ENCODE measurements around the gene ARID4B. TPM values are rescaled to one million over a fixed set of nuclear protein-coding genes. Genes with fewer than 3 reads are reported as not detected.
A peak's percentile ranks its signal among the peaks of the same experiment; 100 is the strongest.

Gene ARID4B
- total and polyA plus RNA-seq, 2 of the 13 experiments (the other 11 are each of a cell fraction or from before 2014, with no cell fraction given): 9.7 to 24.6 TPM

GRCh38 chr1:235367000-235367908, 39.3 kb upstream of the ARID4B start, which contains the start of gene TBCE (continued):
- TF ChIP-seq ATF3 (CRISPR knock-in tag; IDR thresholded peaks at IDR 0.05) (0 out of 2 replicates have a peak, but pooled peaks have one; percentile 48), ZIK1 (CRISPR knock-in tag; IDR thresholded peaks at IDR 0.05; ENCODE audit: borderline replicate concordance, low read depth) (no peak; the same call in 1 of the 2 replicates), ZSCAN20 (CRISPR knock-in tag; IDR thresholded peaks at IDR 0.05; ENCODE audit: borderline replicate concordance) (peak; percentile 18; the same call in 1 of the 2 replicates), ZNF232 (CRISPR knock-in tag; IDR thresholded peaks at IDR 0.05; ENCODE audit: borderline replicate concordance) (no peak), POLR2G (IDR thresholded peaks at IDR 0.05; ENCODE audit: low read depth, low read length) (peak; percentile 98), PBX2 (CRISPR knock-in tag; IDR thresholded peaks at IDR 0.05) (0 out of 2 replicates have a peak, but pooled peaks have one; percentile 18), RARA (CRISPR knock-in tag; IDR thresholded peaks at IDR 0.05) (peak; percentile 31), ZNF430 (CRISPR knock-in tag; IDR thresholded peaks at IDR 0.05) (peak; percentile 81; the same call in 1 of the 2 replicates), HMGXB4 (CRISPR knock-in tag; IDR thresholded peaks at IDR 0.05; ENCODE audit: borderline replicate concordance in 1 of 2, low read depth in 1 of 2) (peak; percentile 34 to 44; a peak in 1 of 4 replicates), ZNF274 (CRISPR knock-in tag; IDR thresholded peaks at IDR 0.05) (peak; percentile 80; the same call in 1 of the 2 replicates), ZNF468 (CRISPR knock-in tag; IDR thresholded peaks at IDR 0.05) (no peak), ZNF33B (CRISPR knock-in tag; IDR thresholded peaks at IDR 0.05) (no peak), ZBED4 (CRISPR knock-in tag; IDR thresholded peaks at IDR 0.05; ENCODE audit: borderline replicate concordance) (no peak), HIVEP1 (CRISPR knock-in tag; IDR thresholded peaks at IDR 0.05) (no peak), ZNF710 (CRISPR knock-in tag; IDR thresholded peaks at IDR 0.05; ENCODE audit: borderline replicate concordance) (peak; percentile 65; the same call in 1 of the 2 replicates), ATF7-NPFF (CRISPR knock-in tag; IDR thresholded peaks at IDR 0.05; ENCODE audit: low read depth) (peak; percentile 86), MXD1 (CRISPR knock-in tag; IDR thresholded peaks at IDR 0.05) (peak; percentile 71; the same call in 1 of the 2 replicates)

Measured in HepG2 (cell line).